Psoas muscle (tissue), 8 donors: ENCODE data around the gene PRRX2. TPM values are rescaled to one million over a fixed set of nuclear protein-coding genes. Genes with fewer than 3 reads are reported as not detected.

ENCODE experiments used
- ATAC-seq, 4 donors: fragments of 200-7000 bp; cut with Tn5 transposase; one replicate each; pipeline ENCODE4 v1.9.1; 2020; ENCODE audit warnings: moderate library complexity in 3 of 4, mild to moderate bottlenecking in 2 of 4
- DNase-seq, 2 donors: peaks; one replicate each; pipeline ENCODE4 v3.0.0-alpha.2; 2020
- H3K27ac ChIP-seq: fragments of 200-600 bp; one replicate; pipeline ENCODE4 v1.8.0; 2022
- H3K27me3 ChIP-seq, 3 donors: fragments of 200-600 bp in 1 of 3; one replicate each; pipeline versions ENCODE4 v1.6.1 to v1.8.0; 2013 to 2022; ENCODE audit warnings: low read length in 2 of 3, mild to moderate bottlenecking in 2 of 3, moderate library complexity in 1 of 3; ENCODE audit not compliant: insufficient read depth in 3 of 3
- H3K36me3 ChIP-seq, 2 donors: fragments of 200-600 bp in 1 of 2; one replicate each; pipeline versions ENCODE4 v1.6.1 to v1.8.0; 2013 to 2022; ENCODE audit warnings: low read depth in 1 of 2, mild to moderate bottlenecking in 1 of 2, moderate library complexity in 1 of 2; ENCODE audit not compliant: insufficient read depth in 1 of 2
- H3K4me1 ChIP-seq: fragments of 200-600 bp; one replicate; pipeline ENCODE4 v1.8.0; 2022
- H3K4me3 ChIP-seq: fragments of 200-600 bp; one replicate; pipeline ENCODE4 v1.8.0; 2022; ENCODE audit warnings: mild to moderate bottlenecking
- H3K9me3 ChIP-seq: fragments of 200-600 bp; one replicate; pipeline ENCODE4 v1.8.0; 2022
- WGBS, 3 donors: extraction: QIAGEN DNeasy Blood & Tissue Kit; methylation state at CpG; one replicate each; pipeline versions ENCODE4 v1.1.6 to v1.1.7; 2013; 5-methylcytosine and 5-hydroxymethylcytosine counted together
- intact Hi-C, 2 donors: fragments of 100-400 bp; cut with DNase I; formaldehyde crosslinking; loops; one replicate each; pipeline versions ENCODE4 v1.11.0 to v1.14.2; 2022
- polyA plus RNA-seq, 3 donors: library from polyadenylated mRNA; stranded (reverse); fragments of 200-250 nt; gene quantifications; one replicate each; pipeline ENCODE4 v1.2.3, GENCODE V29; 2013
- total RNA-seq, 4 donors: library from RNA; stranded (reverse); fragmentation: NEBNext Ultra II Directional in 2 of 4; extraction: Animal tissue kit (Norgen Biotek cat#: 25700) in 2 of 4; gene quantifications; one replicate each; pipeline versions ENCODE4 v1.2.1 to v1.2.4, GENCODE V29; 2021 to 2023
- TF ChIP-seq, protein P1 (sequence below): fragments of 200-600 bp; IDR thresholded peaks from one replicate; pipeline ENCODE4 v1.8.0; 2022; ENCODE audit warnings: antibody characterized with exemption
- donor health status: healthy with polysubstance abuse.
- donor health status: DM: no; HTN: no; CAD: no; lungs with moderate emphysema.
- donor health status: Bipolar disorder and iron deficiency.
- donor health status: healthy.
- donor health status: DM: yes; HTN: yes; CAD: no.
- donor health status: DM: no; HTN: no; CAD: no.
- donor health status: DM: no; HTN: no; CAD: no.
- donor health status: DM: yes; HTN: yes; CAD: no.

Gene PRRX2
- total and polyA plus RNA-seq, 7 donors: 0.03 to 1.1 (median 0.49) TPM

GRCh38 chr9:129667850-129668249 lies 2.4 kb downstream of the PRRX2 start:
- peaks cover 0 to 64% (median 20%) of the 10 kb centered on the region in 3 donors for H3K27me3 ChIP-seq
- ATAC-seq (no peak), DNase-seq (no peak)
- H3K4me1 ChIP-seq: no peaks in the 10 kb centered on the region
- no peak overlapping the region for H3K27ac ChIP-seq
- no peaks in the 10 kb centered on the region for H3K9me3 ChIP-seq
- intact Hi-C loops: no loop called here
- WGBS, 3 donors: 73 to 81% (median 79%) methylated on average over 8 to 9 of the region's 9 CpGs
- TF ChIP-seq, protein P1, sequence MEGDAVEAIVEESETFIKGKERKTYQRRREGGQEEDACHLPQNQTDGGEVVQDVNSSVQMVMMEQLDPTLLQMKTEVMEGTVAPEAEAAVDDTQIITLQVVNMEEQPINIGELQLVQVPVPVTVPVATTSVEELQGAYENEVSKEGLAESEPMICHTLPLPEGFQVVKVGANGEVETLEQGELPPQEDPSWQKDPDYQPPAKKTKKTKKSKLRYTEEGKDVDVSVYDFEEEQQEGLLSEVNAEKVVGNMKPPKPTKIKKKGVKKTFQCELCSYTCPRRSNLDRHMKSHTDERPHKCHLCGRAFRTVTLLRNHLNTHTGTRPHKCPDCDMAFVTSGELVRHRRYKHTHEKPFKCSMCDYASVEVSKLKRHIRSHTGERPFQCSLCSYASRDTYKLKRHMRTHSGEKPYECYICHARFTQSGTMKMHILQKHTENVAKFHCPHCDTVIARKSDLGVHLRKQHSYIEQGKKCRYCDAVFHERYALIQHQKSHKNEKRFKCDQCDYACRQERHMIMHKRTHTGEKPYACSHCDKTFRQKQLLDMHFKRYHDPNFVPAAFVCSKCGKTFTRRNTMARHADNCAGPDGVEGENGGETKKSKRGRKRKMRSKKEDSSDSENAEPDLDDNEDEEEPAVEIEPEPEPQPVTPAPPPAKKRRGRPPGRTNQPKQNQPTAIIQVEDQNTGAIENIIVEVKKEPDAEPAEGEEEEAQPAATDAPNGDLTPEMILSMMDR: no peak
- H3K4me3 ChIP-seq: no peak overlapping the region
- no peaks in the 10 kb centered on the region for H3K36me3 ChIP-seq

DNA sequence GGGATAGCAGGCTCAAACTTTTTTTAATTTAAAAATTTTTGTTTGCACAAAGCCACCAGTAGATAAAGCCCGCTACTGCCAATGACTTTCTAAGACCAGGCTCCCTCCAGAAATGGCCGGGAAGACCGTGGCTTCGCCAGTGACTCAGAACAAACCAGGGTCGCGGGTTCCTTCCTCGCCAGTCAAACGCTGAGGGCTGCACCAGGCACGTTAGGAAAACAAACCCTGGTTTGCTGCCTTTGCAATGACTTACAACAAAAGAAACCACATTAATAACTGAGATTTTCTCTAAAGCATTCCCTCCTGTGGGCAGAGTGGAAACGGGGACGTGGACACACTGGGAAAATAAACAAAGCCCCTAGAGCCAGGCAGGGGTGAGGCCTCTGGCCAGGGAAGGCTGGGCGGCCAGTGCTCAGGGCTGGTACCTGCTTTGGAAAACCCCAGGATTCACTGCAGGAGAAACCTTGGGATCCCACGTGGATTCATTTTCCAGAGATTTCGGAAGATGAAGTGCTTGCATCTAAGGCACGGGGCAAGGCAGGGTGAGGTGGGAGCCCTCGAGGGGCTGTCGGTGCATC lies 3.8 kb downstream of the PRRX2 start:
- H3K4me1 ChIP-seq: no peaks in the 10 kb centered on the region
- H3K27me3 ChIP-seq: peaks cover 0 to 58% (median 18%) of the 10 kb centered on the region in 3 donors
- no peak for ATAC-seq
- no peak overlapping the region for H3K27ac ChIP-seq
- no peak overlapping the region for H3K4me3 ChIP-seq
- no peaks in the 10 kb centered on the region for H3K9me3 ChIP-seq
- 58 to 61% (median 59%) methylated on average over 17 of the region's 17 CpGs for WGBS, 3 donors
- H3K36me3 ChIP-seq: no peaks in the 10 kb centered on the region
- DNase-seq: no peak
- intact Hi-C loops: no loop called here
- TF ChIP-seq, protein P1: no peak

DNA sequence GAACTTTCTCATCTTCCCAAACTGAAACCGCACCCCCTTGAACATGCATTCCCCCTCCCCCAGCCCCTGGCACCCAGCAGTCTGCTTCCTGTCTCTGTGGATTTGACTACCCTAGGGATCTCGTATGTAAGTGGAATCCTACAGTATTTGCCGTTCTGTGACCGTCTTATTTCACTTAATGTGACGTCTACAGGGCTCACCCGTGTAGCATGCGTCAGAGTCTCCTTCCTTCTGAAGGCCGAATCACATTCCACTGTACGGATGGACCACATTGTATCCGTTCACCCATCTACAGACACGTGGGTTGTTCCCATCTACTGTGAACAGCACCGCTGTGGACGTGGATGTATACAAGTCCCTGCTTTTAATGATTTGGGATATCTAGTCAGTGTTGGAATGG lies 4.5 kb downstream of the PRRX2 start:
- intact Hi-C loops: no loop called here
- 75 to 76% (median 76%) methylated on average over 13 of the region's 13 CpGs for WGBS, 3 donors
- TF ChIP-seq, protein P1: no peak
- Histone ChIP-seq H3K4me3 (no peak overlapping the region), H3K27ac (no peak overlapping the region), H3K27me3 (peaks cover 0 to 56% (median 15%) of the 10 kb centered on the region in 3 donors), H3K4me1 (no peaks in the 10 kb centered on the region), H3K9me3 (no peaks in the 10 kb centered on the region), H3K36me3 (no peaks in the 10 kb centered on the region)
- ATAC-seq (no peak), DNase-seq (no peak)

GRCh38 chr9:129671065-129671464 lies 5.6 kb downstream of the PRRX2 start:
- 75 to 80% (median 77%) methylated on average over 9 of the region's 9 CpGs for WGBS, 3 donors
- intact Hi-C loops: no loop called here
- no peak overlapping the region for H3K27ac ChIP-seq
- TF ChIP-seq, protein P1: no peak
- H3K27me3 ChIP-seq: peaks cover 0 to 58% (median 13%) of the 10 kb centered on the region in 3 donors
- no peaks in the 10 kb centered on the region for H3K9me3 ChIP-seq
- no peak for ATAC-seq
- H3K4me1 ChIP-seq: no peaks in the 10 kb centered on the region
- no peaks in the 10 kb centered on the region for H3K36me3 ChIP-seq
- DNase-seq: no peak
- no peak overlapping the region for H3K4me3 ChIP-seq

DNA sequence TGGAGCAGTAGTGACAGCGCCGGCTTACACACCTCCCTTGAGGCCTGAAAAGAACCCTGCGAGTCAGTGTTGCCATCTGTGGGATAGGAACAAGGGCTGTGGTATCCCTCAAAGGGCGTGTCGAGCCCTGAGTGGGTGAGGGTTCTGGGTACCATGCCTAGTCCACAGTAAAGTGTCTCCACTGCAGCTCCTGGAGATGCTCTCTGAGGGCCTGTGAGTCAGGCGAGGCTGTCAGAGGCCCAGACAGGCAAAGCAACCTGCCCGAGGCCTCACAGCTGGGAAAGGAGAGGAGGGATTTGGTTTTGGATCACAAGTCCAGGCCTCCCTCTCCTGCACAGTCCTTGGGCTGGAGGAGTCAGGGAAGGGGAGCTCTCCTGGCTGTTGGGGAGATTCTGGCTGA lies 6.1 kb downstream of the PRRX2 start:
- no peaks in the 10 kb centered on the region for H3K36me3 ChIP-seq
- intact Hi-C loops: no loop called here
- no peak overlapping the region for H3K27ac ChIP-seq
- no peak for DNase-seq
- H3K9me3 ChIP-seq: no peaks in the 10 kb centered on the region
- H3K4me1 ChIP-seq: no peaks in the 10 kb centered on the region
- WGBS, 3 donors: 71 to 76% (median 73%) methylated on average over 7 of the region's 7 CpGs
- peaks cover 0 to 58% (median 18%) of the 10 kb centered on the region in 3 donors for H3K27me3 ChIP-seq
- TF ChIP-seq, protein P1: no peak
- H3K4me3 ChIP-seq: no peak overlapping the region
- ATAC-seq: no peak
